ENCODE data around the gene HOXA13. TPM values are rescaled to one million over a fixed set of nuclear protein-coding genes. Genes with fewer than 3 reads are reported as not detected.

The HOXA13 gene
- total RNA-seq, 1 donor from 2014 or later, result not detected

DNA sequence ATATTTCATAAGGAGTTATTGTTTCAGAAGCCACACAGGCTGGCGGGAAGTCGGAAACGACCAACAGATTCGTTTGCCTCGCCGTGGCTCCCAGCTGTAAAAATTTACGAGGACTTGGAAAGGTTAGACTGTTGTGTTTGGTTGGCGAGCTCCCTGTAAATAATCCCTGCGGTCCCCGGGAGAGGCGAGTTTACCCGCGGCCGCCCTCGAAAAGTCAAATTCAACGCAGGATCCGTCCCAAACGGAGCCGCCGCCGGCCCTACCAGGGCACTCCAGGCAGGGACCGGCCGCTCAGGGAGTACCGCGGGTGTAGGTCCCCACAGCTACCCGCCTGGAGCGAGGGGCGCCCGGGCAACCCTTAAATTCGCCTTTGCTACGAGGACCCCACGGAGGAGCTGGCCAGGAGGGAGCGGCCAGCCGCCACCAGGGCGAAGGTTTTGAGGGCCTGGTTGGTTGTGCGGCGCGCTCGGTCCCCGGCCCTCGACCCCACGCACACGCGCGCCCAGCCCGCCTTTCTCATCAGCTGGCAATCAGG lies 33.8 kb downstream of the HOXA13 start:
- DNase-seq, result peak; percentile 37
- intact Hi-C loops (cut with DNase I), result loop anchor here (10.0 kb wide), 1 partner anchor 1271 kb away; no protein-coding TSS in a partner anchor
- no peak for ATAC-seq (ENCODE audit: poor library complexity)

DNA sequence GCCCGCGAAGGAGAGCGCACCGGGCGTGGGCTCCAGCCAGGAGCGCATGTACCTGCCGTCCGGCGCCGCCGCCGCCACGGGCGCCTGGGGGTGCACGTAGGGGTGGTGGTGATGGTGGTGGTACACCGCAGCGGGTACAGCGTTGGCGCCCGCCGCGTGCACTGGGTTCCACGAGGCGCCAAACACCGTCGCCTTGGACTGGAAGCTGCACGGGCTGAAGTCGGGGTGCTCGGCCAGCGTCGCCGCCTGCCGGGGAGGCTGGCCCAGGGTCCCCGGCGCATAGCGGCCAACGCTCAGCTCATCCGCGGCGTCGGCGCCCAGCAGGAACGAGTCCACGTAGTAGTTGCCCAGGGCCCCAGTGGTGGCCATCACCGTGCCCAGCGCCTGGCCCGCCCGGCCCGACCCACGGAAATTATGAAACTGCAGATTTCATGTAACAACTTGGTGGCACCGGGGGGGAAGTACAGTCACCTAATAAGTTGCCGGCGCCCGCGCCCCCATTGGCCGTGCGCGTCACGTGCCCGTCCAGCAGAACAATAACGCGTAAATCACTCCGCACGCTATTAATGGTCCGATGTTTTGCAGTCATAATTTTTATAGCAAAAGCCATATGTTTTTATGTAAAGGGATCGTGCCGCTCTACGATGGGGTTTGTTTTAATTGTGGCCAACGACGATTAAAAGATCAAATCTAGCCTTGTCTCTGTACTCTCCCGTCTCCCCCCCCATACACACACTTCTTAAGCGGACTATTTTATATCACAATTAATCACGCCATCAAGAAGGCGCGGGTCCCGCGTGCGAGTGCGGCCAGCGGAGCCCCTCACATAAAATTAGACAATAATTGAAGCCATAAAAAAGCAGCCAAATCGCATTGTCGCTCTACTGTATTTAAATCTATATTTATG lies 34.5 kb downstream of the HOXA13 start, which contains the start of gene HOXA9:
Gene HOXA9, minus strand, starts transcription at position 449 of the 907 bp plus-strand sequence. Its CDS starts 80 bp downstream, at position 369.
- ATAC-seq (ENCODE audit: poor library complexity) (no peak), DNase-seq (peak; percentile 75)
- intact Hi-C loops (cut with DNase I), result loop anchor here (10.0 kb wide), 1 partner anchor 1271 kb away; no protein-coding TSS in a partner anchor

DNA sequence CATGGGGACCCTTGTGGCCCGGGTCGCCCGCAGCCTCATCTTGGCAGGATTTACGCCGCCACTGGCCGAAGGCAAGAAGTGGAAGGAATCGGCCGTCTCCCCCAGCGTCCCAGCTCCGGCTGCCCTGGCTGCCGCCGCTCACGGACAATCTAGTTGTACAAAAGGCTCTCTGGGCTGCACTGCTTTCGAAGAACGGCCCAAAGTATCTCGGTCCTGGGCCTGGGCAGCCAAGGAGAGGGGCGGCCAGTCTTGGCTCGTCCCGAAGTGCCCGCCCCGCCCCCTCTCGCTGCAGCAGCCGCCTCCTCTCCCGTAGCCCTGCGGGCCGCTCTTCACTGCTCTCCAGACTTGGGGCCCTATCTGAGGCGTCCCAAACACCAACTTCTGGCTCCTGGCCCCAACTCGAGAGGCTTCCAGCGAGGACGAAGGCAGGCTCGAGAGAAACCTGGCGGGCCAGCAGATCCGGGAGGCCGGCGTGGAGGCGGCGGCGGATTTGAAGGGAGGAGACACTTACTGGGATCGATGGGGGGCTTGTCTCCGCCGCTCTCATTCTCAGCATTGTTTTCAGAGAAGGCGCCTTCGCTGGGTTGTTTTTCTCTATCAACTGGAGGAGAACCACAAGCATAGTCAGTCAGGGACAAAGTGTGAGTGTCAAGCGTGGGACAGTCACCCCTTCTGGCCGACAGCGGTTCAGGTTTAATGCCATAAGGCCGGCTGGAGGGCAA lies 35.4 kb downstream of the HOXA13 start:
- intact Hi-C loops (cut with DNase I), result loop anchor here (5.0 to 10.0 kb wide), 3 partner anchors 482 to 1270 kb away; no protein-coding TSS in a partner anchor
- ATAC-seq (ENCODE audit: poor library complexity), result no peak
- no peak for DNase-seq

DNA sequence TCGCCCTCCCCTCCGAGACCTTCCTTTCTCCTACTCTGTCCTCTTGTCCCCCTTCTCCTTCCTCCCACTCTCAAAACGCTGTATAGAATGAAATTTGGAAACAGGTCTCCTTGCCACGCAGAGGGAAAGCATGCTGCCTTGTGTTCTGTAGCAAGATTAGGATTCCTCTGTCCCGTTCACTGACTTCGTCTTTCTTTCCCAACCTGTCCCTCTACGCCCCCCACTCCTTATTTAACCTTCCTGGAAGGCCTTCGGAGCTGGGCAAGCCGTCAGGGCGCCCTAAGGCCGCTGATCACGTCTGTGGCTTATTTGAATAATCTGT lies 35.9 kb downstream of the HOXA13 start:
- intact Hi-C loops (cut with DNase I), result loop anchor here (5.0 to 10.0 kb wide), 3 partner anchors 482 to 1269 kb away; no protein-coding TSS in a partner anchor
- ATAC-seq (ENCODE audit: poor library complexity) (no peak), DNase-seq (no peak)

DNA sequence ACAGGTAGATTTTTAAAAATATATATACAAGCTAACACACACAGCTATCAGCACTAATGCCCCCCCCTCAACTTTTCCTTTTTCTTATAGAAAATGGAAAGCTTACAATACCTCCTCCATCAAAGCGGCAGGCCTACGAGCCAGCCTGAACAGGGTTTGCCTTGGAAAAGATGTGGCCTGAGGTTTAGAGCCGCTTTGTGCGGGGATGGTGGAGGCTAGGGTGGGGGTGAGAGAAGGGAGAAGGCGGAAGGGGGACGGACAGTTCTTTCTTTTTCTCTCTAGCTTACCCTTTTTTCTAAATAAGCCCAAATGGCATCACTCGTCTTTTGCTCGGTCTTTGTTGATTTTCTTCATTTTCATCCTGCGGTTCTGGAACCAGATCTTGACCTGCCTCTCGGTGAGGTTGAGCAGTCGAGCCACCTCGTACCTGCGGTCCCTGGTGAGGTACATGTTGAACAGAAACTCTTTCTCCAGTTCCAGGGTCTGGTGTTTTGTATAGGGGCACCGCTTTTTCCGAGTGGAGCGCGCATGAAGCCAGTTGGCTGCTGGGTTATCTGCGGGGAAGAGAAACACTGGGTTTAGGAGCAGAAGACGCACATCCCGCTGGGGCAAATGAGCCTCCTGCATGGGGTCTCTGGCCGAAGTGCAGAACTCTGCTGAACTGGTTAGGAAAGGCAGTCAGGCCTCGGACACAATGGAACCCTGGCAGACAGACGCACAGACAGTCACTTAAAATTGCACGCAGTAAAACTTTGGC lies 36.4 kb downstream of the HOXA13 start:
- no peak for DNase-seq
- intact Hi-C loops (cut with DNase I), result loop anchor here (5.0 to 10.0 kb wide), 3 partner anchors 481 to 1269 kb away; no protein-coding TSS in a partner anchor
- ATAC-seq (ENCODE audit: poor library complexity), result no peak

DNA sequence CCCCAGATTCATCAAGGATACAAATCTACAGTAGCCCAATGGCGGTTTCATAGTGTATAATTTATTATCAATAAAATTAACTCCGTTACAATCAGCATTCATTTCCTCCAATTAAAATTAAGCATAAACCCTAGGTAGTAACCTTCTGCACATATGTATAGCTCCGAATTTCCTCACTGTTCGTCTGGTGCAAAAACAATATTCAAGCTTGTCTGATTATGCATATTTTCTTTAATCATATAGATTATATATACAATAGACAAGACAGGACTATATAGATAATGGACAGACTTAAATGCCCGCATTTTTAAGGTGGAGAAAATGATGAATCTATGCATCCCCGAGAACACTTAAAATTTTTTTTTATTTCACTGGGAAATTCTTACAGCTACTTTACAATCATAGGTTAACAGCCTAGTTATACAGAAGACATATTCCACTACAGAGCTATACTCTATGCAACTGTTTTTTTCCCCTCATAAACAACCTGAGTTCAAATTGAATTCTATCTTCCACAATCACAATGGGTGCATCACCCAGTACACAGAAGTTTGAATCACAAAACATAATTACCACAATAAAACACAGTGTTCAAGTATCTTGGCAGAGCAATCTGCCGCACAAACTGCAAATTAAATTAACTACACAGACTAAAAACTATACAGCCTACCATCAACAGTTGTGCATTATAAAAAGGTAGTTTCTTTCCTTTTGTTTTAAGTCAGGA lies 37.2 kb downstream of the HOXA13 start:
- no peak for DNase-seq
- ATAC-seq (ENCODE audit: poor library complexity), result no peak
- intact Hi-C loops (cut with DNase I), result loop anchor here (5.0 to 10.0 kb wide), 3 partner anchors 480 to 1268 kb away; no protein-coding TSS in a partner anchor

DNA sequence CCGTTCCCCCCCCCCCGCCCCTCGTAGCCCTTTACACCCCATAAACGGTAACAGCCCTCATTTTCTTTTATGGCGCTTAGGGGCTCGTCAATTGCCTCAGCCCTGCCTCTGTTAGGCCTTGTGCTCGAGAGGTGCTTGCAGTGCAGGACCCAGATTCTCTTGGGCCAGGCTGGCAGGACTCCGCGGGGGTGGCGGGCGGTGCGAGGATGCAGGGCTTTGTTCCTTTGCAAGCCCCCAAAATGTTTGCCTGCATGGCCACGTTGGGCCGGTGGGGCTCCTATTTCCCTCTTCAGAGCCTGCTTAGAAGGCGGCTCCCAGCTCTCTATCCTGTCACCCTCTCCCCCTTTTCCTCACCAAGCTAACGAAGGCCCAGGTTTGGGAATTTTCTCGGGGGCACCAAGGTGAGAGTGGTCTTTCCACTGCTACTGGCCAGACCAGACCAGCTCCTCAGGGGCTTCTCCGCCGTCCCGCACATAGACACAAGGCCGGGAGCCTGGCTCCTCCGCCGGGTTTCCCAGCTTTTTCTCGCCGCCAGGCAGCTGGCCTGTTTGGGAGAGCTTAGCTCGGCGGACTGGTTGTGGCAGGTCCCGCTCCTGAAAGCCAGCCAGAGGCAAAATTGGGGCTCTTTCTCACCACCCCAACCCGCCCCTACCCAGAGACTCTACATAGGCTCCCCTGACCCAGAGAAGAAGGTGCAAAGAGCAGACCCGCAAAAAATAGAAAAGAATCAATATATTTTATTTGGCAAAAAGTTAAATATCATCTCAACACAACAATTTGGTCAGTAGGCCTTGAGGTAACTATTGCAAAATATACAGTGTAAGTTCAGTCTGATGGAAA lies 38.0 kb downstream of the HOXA13 start:
- intact Hi-C loops (cut with DNase I), result loop anchor here (5.0 to 10.0 kb wide), 3 partner anchors 480 to 1267 kb away; no protein-coding TSS in a partner anchor
- no peak for ATAC-seq (ENCODE audit: poor library complexity)
- no peak for DNase-seq

DNA sequence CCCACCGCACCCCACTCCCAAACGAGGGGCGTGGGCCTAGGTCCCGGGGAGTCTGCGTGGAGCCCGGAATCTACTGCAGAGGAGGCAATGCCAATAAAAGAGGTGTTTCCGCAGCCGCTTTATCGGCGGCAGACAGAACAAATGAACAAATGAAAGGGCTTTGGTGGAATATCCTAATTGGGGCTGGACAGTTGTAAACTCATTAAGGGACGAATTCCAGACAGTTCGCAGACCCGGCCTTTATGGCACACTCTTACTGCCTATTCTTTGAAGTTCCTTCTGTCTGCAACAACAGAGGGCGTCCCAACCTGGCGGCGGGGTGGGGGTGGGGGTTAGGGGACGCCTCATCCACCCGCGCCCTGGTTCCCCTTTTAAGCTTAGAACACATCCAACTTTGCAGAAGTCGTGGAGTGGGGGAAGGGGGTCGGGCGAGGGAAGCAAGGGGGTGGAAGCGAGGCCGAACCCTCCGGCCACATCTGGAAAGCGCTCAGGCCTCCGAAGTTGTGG lies 38.6 kb downstream of the HOXA13 start:
- intact Hi-C loops (cut with DNase I), result loop anchor here (5.0 to 10.0 kb wide), 3 partner anchors 479 to 1266 kb away; no protein-coding TSS in a partner anchor
- DNase-seq (peak; percentile 68), ATAC-seq (ENCODE audit: poor library complexity) (peak; percentile 45)

DNA sequence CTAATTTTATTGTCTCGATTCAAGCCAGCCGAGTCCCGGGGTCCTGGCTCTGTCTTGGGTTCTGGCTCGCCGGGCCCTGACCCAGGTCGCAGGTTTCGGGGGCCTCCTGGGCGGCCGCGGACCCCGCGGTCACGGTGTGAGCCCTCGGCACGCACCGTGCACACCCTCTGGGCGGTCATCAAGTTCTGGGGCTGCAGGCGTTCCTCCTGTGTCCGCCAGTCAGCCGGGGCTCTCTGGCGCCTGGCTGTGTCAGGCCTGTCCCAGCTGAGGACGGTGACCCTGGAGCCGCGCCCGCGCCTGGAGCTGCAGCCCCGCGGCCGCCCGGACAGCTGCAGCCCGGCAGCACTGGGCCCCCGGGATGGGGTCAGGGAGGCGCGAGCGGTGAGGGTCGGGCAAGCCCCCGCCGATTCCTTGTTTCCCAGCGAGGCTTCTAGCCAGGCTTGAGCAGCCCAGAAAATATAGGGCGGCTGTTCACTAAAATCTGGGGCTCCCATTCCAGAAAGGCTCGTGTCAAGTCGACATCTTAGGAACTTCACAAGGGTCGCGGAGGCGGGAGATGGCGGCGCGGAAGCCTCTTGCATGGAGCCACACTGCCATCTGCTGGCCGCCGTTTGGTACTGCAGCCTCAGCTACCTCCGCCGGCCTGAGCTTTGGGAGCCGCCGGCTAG lies 39.2 kb downstream of the HOXA13 start:
- peak; percentile 91 for ATAC-seq (ENCODE audit: poor library complexity)
- intact Hi-C loops (cut with DNase I), result loop anchor here (5.0 to 10.0 kb wide), 3 partner anchors 478 to 1266 kb away; no protein-coding TSS in a partner anchor
- peak; percentile 92 for DNase-seq

DNA sequence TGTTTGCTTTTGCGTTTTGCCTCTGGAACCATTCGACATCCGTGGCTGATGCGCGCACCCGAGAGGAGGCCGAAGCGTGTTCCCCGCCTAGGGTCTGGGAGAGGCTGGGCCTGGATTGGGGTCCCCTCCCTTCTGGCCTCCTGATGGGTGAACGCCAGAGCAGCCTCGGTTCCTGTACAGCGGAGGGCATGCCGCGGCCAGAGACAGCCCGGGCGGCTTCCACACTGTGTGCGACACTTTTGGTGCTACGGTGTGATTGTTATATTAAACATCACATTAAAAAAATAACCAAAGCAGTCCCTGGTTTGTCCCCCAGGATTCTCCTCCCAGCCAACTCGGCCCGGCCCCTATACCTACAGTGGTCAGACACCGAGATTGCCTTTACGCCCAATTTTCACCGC lies 39.7 kb downstream of the HOXA13 start:
- peak; percentile 40 for DNase-seq
- intact Hi-C loops (cut with DNase I), result loop anchor here (5.0 to 10.0 kb wide), 3 partner anchors 478 to 1265 kb away; no protein-coding TSS in a partner anchor

DNA sequence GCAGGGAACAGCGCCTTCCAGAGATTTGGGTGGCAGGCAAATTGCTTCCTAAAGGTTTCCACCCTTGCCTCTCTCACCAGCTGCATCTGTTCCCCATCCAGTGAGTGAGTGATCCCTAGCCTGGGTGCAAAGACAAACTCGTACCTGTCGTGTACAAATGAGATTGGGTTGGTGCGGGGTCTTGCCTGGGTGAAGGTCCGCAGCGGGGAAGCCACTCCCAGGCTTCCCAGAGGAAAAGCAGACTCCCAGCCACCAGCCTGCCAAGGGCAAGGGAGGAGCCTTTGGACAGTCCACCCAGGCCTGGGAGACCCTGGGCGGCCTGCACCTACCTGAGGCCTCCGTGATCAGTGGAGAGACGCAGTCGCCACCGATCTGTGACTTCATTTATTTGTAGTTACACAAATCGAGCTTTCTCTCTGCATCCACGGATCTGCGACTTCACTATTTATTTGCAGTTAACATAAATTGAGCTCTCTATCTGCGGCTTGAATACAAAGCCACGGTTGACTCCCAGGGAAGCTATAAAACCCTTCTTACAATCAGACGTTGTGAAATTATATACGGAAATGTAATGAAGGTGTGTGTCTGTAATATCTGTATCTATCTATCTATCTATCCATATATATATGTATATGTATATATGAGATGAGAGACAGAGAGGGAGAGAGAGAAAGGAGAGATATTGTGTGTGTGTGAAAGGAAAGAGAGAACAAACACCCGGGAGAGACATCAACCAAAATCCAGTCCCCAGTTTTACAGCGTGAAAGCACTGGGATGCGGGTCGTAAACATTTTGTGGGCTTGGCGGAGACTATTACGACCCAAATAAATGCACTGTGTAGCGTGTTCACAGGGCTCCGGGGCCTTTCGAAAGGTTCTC lies 40.4 kb downstream of the HOXA13 start:
- ATAC-seq (ENCODE audit: poor library complexity) (no peak), DNase-seq (peak; percentile 33)

More for the DNA sequence above, 39.7 kb downstream of the HOXA13 start:
- no peak for ATAC-seq (ENCODE audit: poor library complexity)

DNA sequence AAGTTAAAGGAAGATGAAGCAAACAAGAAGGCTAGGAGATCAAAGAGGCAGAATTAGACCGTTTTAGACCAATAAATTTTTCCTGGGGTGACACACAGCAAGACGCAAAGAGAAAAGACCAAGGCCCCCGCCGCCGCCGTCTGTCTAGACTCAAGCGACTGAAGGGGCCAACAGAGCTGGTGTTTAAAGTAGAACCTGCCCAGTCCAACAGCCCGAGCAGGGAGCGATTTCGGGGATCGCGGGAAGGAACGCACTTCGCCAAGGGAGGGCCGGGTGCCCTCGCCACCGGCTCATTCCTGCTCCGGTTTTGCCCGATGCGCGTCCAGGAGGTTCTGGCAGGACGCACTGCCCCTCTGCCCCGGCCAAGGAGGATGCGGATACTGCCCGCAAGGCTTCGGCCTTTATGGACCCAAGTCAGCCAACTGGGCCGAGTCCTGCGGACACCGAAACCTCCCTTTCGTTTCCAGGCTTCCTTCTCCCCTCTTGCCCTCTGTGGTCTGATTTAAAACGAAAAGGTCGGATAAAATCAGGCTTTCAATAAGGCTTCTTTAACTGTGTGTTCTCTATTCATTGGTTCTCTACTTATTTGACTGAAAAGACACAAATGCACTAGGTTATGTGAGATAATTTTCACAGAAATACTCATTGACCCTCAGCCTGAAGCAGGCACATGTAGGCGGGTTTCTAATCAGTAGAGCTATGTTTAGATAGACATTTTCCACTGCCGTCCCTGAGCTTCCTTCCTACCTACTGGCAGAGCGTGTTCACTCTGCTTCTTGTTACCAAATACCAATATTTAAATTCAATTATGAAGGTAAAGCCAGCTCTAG lies 41.2 kb downstream of the HOXA13 start:
- intact Hi-C loops (cut with DNase I), result no loop called here
- ATAC-seq (ENCODE audit: poor library complexity) (no peak), DNase-seq (no peak)

More for the DNA sequence above, 40.4 kb downstream of the HOXA13 start:
- intact Hi-C loops (cut with DNase I), result loop anchor here (5.0 to 10.0 kb wide), 3 partner anchors 477 to 1265 kb away; no protein-coding TSS in a partner anchor

DNA sequence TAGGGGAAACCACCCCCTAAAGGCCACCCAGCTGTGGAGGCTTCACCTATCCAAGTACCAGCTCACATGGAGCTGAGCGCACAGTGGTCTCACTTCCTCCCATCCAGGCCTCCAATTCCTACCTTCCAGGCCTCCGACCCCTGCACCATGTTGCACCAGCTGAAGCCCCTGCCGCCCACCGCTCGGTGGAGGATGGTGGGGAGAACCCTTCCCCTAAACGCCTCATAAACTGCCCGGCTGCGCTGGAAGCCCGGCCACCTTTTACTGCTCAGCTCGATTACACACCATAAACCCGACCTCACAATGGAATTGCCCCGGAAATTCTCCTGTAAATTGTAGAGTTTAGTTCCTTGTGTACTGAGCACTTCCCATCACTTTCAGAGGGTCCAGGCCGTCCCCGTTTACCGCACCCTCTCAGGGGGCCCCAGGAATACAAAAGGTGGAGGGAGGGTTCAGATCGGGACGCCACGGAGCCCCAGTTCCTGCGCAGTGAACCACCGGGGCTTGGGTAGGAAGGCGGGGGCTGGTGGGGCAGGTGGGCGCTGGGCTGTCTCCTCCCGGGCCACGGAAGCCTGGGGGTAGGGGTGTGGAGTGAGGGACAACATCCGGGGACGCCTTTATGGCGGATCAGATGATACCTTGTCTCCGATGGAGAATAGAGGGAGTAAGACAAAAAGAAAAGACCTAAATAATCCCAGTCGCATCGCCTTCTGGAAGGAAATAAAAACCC lies 42.0 kb downstream of the HOXA13 start:
- intact Hi-C loops (cut with DNase I), result no loop called here
- DNase-seq (no peak), ATAC-seq (ENCODE audit: poor library complexity) (no peak)

Measured in Right ventricle myocardium superior (tissue), 1 donor.